NCI-H2029 (cell line): Measurements from ENCODE around the gene CASP8AP2.
"Not testable (repeated sequence)": the region's sequence is repeated elsewhere in the genome, so short reads cannot be mapped to it uniquely, and the experiment has no call there.

ENCODE experiments used
- DNase-seq: peaks from one replicate; lab custom pipeline; 2025; lab: John Stamatoyannopoulos, UW

CASP8AP2 gene

GRCh38 chr6:89819336-89820130 is 10.1 kb upstream of the CASP8AP2 start, which contains the start of gene MDN1:
Gene MDN1 (minus strand): TSS chr6:89819794. CDS start chr6:89819607, 187 bp downstream.
- peak; percentile 97 for DNase-seq

GRCh38 chr6:89826029-89826528 is 3.6 kb upstream of the CASP8AP2 start:
- no peak for DNase-seq

DNA sequence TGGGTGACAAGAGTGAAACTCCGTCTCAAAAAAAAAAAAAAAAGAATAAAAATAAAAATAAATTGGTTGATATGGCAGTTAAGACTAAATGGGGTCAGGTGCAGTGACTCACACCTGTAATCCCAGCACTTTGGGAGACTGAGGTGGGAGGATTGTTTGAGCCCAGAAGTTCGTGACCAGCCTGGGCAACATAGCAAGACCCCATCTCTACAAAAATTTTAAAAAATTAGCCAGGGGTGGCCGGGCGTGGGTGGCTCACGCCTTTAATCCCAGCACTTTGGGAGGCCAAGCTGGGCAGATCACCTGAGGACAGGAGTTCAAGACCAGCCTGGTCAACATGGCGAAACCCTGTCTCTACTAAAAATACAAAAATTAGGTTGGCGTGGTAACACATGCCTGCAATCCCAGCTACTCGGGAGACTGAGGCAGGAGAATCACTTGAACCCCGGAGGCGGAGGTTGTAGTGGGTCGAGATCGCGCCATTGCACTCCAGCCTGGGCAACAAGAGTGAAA is 1.1 kb upstream of the CASP8AP2 start:
- not testable (repeated sequence) for DNase-seq

DNA sequence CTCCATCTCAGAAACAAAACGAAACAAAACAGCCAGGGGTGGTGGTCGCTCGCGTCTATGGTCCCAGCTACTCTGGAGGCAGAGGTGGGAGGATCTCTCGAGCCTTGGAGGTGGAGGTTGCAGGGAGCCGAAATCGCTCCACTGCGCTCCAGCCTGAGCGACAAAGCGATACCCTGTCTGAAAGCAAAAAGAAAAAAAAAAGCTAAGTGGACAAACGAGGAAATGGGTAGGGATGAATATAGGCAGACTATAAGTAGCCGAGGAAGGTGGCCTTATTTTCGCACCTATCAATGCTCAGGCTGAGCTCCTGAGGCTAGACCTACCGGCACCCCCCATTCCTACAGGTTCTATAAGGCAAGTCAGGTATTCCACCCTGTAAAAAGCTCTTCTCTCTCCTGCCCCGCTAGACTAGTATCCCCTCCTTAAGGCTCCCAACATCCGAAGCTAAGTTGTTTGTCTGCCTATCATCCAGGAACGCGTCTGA is 650 bp upstream of the CASP8AP2 start:
- peak; percentile 36 for DNase-seq

GRCh38 chr6:89830170-89830809 is 610 bp downstream of the CASP8AP2 start:
- no peak for DNase-seq

DNA sequence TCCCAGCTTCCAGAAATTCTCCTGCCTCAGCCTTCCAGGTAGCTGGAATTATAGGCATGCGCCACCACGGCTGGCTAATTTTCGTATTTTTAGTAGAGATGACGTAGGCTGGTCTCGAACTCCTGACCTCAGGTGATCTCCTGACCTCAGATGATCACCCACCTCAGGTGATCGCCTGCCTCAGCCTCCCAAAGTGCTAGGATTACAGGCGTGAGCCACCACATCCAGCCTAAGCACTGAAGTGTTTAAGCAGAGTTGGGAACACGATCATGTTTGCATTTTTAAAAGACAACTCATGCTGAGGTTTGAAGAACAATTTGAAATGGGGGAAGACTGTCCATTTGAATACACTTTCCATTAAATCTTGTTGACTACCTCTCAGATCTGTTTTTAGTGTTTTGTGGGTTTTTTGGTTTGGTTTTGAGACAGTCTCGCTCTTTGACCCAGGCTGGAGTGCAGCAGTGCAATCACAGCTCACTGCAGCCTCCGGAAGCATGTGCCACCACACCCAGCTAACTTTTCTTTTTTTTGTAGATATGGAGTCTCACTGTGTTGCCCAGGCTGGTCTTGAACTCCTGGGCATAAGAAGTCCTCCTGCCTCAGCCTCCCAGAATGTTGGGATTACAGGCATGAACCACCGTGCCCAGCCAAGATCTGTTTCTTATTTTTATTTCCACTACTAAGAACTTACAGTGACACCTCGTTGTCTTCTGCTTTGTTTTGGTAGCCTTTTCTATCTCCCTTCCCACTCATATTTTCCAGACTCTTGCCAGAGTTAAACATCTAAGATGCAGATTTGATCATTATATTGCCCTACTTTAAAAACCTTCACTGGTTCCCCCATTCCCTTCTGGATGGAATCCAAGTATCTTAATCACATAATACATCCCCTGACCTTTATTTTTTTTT is 5.5 kb downstream of the CASP8AP2 start:
- no peak for DNase-seq

- DNase-seq = no peak
Observed at GRCh38 chr6:89836639-89837222, 7.1 kb downstream of the CASP8AP2 start.

- DNase-seq = no peak
Observed at GRCh38 chr6:89840538-89840937, 10.9 kb downstream of the CASP8AP2 start.

GRCh38 chr6:89842228-89842627 is 12.5 kb downstream of the CASP8AP2 start:
- no peak for DNase-seq

DNA sequence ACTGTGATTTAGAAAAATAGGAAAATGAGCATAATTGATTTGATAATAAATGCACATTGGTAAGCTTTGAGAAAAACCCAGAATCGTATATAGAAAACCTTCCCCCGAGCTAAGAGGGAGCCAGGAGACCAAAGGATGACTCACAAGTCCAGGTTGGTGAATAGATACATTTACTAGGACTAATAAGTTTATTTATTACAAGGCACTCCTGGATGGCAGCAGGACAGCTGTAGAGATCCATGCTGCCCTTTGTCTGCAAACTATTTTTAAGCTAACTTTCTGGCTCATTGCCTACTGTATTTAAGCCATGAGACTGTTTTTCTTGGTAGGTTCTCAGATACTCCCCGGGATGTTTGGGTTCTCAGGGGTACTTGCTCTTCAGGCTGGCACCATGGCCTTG is 13.4 kb downstream of the CASP8AP2 start:
- DNase-seq = no peak

DNA sequence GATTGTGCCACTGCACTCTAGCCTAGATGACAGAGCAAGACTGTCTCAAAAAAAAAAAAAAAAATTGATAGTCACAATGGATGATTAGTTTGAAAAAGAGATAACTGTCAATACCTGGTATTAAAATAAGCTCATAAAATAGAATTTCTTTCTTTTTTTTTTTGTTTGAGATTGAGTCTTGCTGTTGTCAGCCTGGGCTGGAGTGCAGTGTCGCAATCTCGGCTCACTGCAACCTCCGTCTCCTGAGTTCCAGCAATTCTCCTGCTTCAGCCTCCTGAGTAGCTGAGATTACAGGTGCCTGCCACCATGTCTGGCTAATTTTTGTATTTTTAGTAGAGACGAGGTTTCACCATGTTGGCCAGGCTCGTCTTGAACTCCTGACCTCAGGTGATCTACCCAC is 17.8 kb downstream of the CASP8AP2 start:
- not testable (repeated sequence) for DNase-seq

- no peak for DNase-seq
Observed at GRCh38 chr6:89853068-89853467, 23.4 kb downstream of the CASP8AP2 start.

DNA sequence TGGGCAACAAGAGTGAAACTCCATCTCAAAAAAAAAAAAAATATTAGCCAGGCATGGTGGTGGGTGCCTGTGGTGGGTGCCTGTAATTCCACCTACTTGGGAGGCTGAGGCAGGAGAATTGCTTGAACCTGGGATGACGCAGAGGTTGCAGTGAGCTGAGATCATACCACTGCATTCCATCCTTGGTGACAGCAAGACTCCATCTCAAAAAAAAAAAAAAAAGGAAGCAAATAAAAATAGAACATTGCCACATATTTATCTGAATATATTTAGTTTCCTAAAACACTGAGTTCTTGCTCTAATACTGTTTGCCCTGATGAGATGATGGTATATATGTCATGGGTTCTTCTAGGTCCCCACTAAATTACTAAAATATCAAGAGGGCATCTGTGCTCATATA is 28.4 kb downstream of the CASP8AP2 start:
- DNase-seq = no peak

DNA sequence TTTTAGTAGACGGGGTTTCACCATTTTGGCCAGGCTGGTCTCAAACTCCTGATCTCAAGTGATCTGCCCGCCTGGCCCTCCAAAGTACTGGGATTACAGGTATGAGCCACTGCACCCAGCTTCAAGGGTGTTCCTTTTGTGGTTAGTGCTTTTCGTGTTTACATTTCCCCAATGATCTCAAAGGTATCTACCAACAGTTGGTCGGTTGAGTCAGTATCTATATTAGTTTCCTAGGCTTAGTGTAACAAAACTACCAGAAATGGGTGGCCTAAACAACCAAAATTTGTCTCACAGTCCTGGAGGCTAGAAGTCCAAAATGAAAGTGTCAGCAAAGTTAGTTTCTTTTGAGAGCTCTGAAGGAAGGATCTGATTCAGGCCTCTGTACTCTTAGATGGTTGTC is 30.1 kb downstream of the CASP8AP2 start:
- DNase-seq = no peak

DNA sequence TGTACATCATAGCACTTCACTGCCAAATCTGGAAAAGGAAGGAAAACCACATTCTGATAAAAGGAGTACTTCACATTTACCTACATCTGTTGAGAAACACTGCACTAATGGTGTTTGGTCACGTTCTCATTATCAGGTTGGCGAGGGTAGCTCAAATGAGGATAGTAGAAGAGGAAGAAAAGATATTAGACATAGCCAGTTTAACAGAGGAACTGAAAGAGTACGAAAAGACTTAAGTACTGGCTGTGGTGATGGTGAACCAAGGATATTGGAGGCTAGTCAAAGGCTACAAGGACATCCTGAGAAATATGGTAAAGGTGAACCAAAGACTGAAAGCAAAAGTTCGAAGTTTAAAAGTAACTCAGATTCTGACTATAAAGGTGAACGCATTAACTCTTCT is 32.6 kb downstream of the CASP8AP2 start:
- no peak for DNase-seq

DNA sequence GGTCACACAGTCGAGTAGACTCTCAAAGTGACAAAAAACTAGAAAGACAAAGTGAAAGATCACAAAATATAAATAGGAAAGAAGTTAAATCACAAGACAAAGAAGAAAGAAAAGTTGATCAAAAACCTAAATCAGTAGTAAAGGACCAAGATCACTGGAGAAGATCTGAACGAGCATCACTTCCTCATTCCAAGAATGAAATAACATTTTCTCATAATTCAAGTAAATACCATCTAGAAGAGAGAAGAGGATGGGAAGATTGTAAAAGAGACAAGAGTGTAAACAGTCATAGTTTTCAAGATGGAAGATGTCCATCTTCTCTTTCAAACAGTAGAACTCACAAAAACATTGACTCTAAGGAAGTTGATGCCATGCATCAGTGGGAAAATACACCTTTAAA is 33.0 kb downstream of the CASP8AP2 start:
- DNase-seq = no peak

DNA sequence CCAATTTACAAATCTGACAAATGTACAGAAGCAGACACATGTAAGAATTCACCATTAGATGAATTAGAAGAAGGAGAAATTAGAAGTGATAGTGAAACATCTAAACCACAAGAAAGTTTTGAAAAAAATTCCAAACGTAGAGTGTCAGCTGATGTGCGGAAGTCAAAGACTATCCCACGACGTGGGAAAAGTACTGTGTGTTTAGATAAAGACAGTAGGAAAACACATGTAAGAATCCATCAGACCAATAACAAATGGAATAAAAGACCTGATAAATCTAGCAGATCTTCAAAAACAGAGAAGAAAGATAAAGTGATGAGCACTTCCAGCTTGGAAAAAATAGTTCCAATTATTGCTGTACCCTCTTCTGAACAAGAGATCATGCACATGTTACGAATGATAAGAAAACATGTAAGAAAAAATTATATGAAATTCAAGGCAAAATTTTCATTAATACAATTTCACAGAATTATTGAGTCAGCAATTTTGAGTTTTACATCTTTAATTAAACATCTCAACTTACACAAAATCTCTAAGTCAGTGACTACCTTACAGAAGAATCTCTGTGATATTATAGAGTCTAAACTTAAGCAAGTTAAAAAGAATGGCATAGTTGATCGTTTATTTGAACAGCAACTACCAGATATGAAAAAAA is 36.5 kb downstream of the CASP8AP2 start:
- no peak for DNase-seq

DNA sequence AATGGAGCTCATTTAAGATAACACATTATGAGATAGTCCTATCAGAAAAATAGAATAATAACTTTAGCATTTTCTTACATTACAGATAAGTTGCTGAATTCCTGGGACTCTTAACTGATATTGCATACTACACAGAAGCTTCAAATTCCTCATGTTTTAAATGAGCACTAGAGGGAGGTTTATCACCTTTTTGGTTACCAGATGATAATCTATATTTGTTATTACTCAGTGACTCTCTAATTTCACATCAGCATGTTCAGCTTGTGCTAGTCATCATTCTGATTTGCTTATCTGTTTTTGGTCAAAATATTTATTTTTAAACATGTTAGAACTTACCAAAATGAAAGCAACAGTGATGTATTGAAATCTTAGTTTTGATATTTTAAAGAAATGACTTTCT is 44.0 kb downstream of the CASP8AP2 start:
- no peak for DNase-seq

DNA sequence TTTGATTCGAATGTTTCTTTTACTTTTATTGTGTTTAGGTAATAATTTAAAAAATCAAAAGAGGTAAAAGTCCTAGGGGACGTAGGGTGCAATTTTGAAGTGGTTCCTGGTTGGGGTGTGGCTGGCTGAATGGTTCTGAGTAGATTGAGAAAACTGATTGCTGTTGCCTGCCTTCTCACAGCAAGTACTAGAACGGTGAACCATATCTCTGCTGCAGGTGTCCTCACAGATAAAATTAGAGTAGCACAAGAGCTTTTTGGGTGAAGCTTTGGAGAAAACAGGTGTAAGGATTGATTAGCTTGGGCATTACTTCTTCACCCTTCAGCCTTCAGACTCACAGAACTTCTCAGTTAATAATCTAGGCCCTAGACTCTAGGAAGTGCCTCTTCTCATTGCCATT is 44.8 kb downstream of the CASP8AP2 start:
- no peak for DNase-seq

GRCh38 chr6:89886378-89887120 is 56.9 kb downstream of the CASP8AP2 start:
- DNase-seq = no peak
